Measurements from ENCODE around the gene FRMD4A.

DNA sequence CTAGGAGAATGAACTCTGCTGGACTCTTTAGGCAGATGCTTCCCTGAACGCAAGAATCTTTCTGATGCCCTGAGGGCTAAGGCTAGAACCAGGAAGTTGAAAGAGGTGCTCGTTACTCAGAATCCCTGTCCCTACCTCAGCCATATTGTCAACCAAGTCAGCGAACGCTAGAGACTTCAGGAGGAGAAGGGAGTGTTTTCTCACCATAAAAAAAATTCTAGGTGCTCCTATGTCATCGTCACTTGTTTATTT lies 384.6 kb downstream of the FRMD4A start:
- TF ChIP-seq, protein P1, sequence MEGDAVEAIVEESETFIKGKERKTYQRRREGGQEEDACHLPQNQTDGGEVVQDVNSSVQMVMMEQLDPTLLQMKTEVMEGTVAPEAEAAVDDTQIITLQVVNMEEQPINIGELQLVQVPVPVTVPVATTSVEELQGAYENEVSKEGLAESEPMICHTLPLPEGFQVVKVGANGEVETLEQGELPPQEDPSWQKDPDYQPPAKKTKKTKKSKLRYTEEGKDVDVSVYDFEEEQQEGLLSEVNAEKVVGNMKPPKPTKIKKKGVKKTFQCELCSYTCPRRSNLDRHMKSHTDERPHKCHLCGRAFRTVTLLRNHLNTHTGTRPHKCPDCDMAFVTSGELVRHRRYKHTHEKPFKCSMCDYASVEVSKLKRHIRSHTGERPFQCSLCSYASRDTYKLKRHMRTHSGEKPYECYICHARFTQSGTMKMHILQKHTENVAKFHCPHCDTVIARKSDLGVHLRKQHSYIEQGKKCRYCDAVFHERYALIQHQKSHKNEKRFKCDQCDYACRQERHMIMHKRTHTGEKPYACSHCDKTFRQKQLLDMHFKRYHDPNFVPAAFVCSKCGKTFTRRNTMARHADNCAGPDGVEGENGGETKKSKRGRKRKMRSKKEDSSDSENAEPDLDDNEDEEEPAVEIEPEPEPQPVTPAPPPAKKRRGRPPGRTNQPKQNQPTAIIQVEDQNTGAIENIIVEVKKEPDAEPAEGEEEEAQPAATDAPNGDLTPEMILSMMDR (IDR thresholded peaks at IDR 0.05): no peak
- TF ChIP-seq POLR2A (IDR thresholded peaks at IDR 0.05): no peak
